Measurements from ENCODE around the gene ATP2A1. TPM values are rescaled to one million over a fixed set of nuclear protein-coding genes. Genes with fewer than 3 reads are reported as not detected.

ATP2A1 gene
- total and polyA plus RNA-seq, 2 donors (not counting 3 experiments of a cell fraction or from before 2014, with no cell fraction given): 1.2 to 2.5 TPM

GRCh38 chr16:28935346-28935745 lies 57.1 kb downstream of the ATP2A1 start:
- Histone ChIP-seq H3K79me2 (ENCODE audit: control insufficient read depth, insufficient read depth, low read length) (no peaks in the 10 kb centered on the region), H3K4me2 (ENCODE audit: insufficient read depth, low read length) (no peak overlapping the region), H3K9ac (replicated peaks; ENCODE audit: extremely low read depth, insufficient read depth, low read length) (no peak overlapping the region), H3K9me1 (replicated peaks; ENCODE audit: control insufficient read depth, extremely low read depth, insufficient read depth, low read length) (no peaks in the 10 kb centered on the region), H3K27ac (ENCODE audit: insufficient read depth, low read depth, low read length) (no peak overlapping the region), H3K36me3 (ENCODE audit: control insufficient read depth in 2 of 2, extremely low read depth in 1 of 2, insufficient read depth in 2 of 2, low read length in 2 of 2) (no peaks in the 10 kb centered on the region), H3K27me3 (ENCODE audit: control insufficient read depth in 2 of 2, insufficient read depth in 2 of 2, low read length in 2 of 2) (no peaks in the 10 kb centered on the region), H3K4me1 (ENCODE audit: control insufficient read depth, extremely low read depth, insufficient read depth, low read length) (no peaks in the 10 kb centered on the region), H3K9me3 (replicated peaks; ENCODE audit: control insufficient read depth, insufficient read depth, low read length) (no peaks in the 10 kb centered on the region), H2AFZ (ENCODE audit: low read depth, low read length) (no peak overlapping the region), H4K20me1 (replicated peaks; ENCODE audit: control insufficient read depth, extremely low read depth, insufficient read depth, low read length) (no peaks in the 10 kb centered on the region), H3K4me3 (replicated peaks in 1 of 3; ENCODE audit: insufficient read depth in 1 of 3, low read depth in 1 of 3, low read length in 3 of 3) (no peak overlapping the region)
- ChIA-PET POLR2A (no interaction called here), CTCF (no interaction called here)
- FAIRE-seq: no peak
- dilution Hi-C loops (cut with MboI; ENCODE audit: extremely low pct_ligation_motif_present, low sequenced_read_pairs) (no loop called here), intact Hi-C loops (cut with micrococcal nuclease) (no loop called here)
- DNase-seq (ENCODE audit: low read depth, low spot score): no peak
- no peak for TF ChIP-seq GATA2 (IDR thresholded peaks at IDR 0.05; ENCODE audit: insufficient read depth, insufficient read length, low read depth, low read length)
- no peak for TF ChIP-seq JUN (IDR thresholded peaks at IDR 0.05; ENCODE audit: borderline replicate concordance, insufficient read depth, insufficient read length, low read depth)
- no peak for TF ChIP-seq POLR2AphosphoS5 (IDR thresholded peaks at IDR 0.05; ENCODE audit: insufficient read depth, low read depth, low read length)
- no peak for TF ChIP-seq CTCF (IDR thresholded peaks at IDR 0.05; ENCODE audit: extremely low read depth in 1 of 2, insufficient read depth in 1 of 2, low read depth in 1 of 2, low read length in 2 of 2)
- no peak for TF ChIP-seq MAX (IDR thresholded peaks at IDR 0.05; ENCODE audit: insufficient read depth, insufficient read length)
- TF ChIP-seq POLR2A (IDR thresholded peaks at IDR 0.05; ENCODE audit: low read depth, low read length): no peak
- TF ChIP-seq MYC (IDR thresholded peaks at IDR 0.05; ENCODE audit: low read depth, low read length): no peak
- TF ChIP-seq FOS (IDR thresholded peaks at IDR 0.05; ENCODE audit: borderline replicate concordance, insufficient read depth, low read length): no peak
- TF ChIP-seq EZH2 (IDR thresholded peaks at IDR 0.05; ENCODE audit: borderline replicate concordance, low read depth, low read length, severe bottlenecking): no peak
- no TSS peak for BruUV-seq (replicated peaks)
